Activated naive CD4-positive, alpha-beta T cell treated with anti-CD3 and anti-CD28 coated beads, Interleukin-2, amount 50 U/mL, for 24 hours (primary cell): ENCODE data around the gene NLRP5.
"Not testable (repeated sequence)": the region's sequence is repeated elsewhere in the genome, so short reads cannot be mapped to it uniquely, and the experiment has no call there.

ENCODE experiments used
- H3K27ac Mint-ChIP-seq: one replicate; pipeline ENCODE4 v1.8.0; 2021; ENCODE audit warnings: mild to moderate bottlenecking, mixed read lengths
- H3K27me3 Mint-ChIP-seq: one replicate; pipeline ENCODE4 v1.8.0; 2021; ENCODE audit warnings: mixed read lengths
- H3K36me3 Mint-ChIP-seq: one replicate; pipeline ENCODE4 v1.8.0; 2021; ENCODE audit warnings: mixed read lengths
- H3K4me1 Mint-ChIP-seq: one replicate; pipeline ENCODE4 v1.8.0; 2021; ENCODE audit warnings: mixed read lengths
- H3K4me3 Mint-ChIP-seq: one replicate; pipeline ENCODE4 v1.8.0; 2021; ENCODE audit warnings: mild to moderate bottlenecking, mixed read lengths
- H3K9me3 Mint-ChIP-seq: one replicate; pipeline ENCODE4 v1.8.0; 2021; ENCODE audit warnings: mixed read lengths

NLRP5 gene

GRCh38 chr19:55986487-55986886 is at the start of gene NLRP5:
Gene NLRP5 (plus strand): TSS chr19:55986775.
- no peaks in the 10 kb centered on the region for H3K36me3 Mint-ChIP-seq
- no peaks in the 10 kb centered on the region for H3K27me3 Mint-ChIP-seq
- H3K27ac Mint-ChIP-seq, result no peak within 1 kb of the TSS
- H3K9me3 Mint-ChIP-seq, result no peaks in the 10 kb centered on the region
- no peaks in the 10 kb centered on the region for H3K4me1 Mint-ChIP-seq
- no peak within 1 kb of the TSS for H3K4me3 Mint-ChIP-seq

GRCh38 chr19:55939206-55939605 is 47.4 kb upstream of the NLRP5 start:
- H3K27ac Mint-ChIP-seq, result no peak overlapping the region
- H3K9me3 Mint-ChIP-seq, result peaks cover 5% of the 10 kb centered on the region
- no peaks in the 10 kb centered on the region for H3K27me3 Mint-ChIP-seq

GRCh38 chr19:55940306-55940705 is 46.3 kb upstream of the NLRP5 start:
- no peaks in the 10 kb centered on the region for H3K36me3 Mint-ChIP-seq
- H3K27ac Mint-ChIP-seq, result no peak overlapping the region
- peaks cover 5% of the 10 kb centered on the region for H3K9me3 Mint-ChIP-seq
- no peaks in the 10 kb centered on the region for H3K27me3 Mint-ChIP-seq
- no peaks in the 10 kb centered on the region for H3K4me1 Mint-ChIP-seq
- H3K4me3 Mint-ChIP-seq, result no peak overlapping the region

More at GRCh38 chr19:55939206-55939605, 47.4 kb upstream of the NLRP5 start:
- Mint-ChIP-seq H3K36me3 (no peaks in the 10 kb centered on the region), H3K4me1 (no peaks in the 10 kb centered on the region), H3K4me3 (no peak overlapping the region)

GRCh38 chr19:55947532-55947931 is 39.0 kb upstream of the NLRP5 start, which contains the start of gene NLRP8:
Gene NLRP8 (plus strand): TSS chr19:55947832.
- peaks cover 2% of the 10 kb centered on the region for H3K27me3 Mint-ChIP-seq
- no peak within 1 kb of the TSS for H3K4me3 Mint-ChIP-seq
- H3K36me3 Mint-ChIP-seq, result peaks cover 1% of the 10 kb centered on the region
- no peak within 1 kb of the TSS for H3K27ac Mint-ChIP-seq
- no peaks in the 10 kb centered on the region for H3K4me1 Mint-ChIP-seq
- H3K9me3 Mint-ChIP-seq, result peaks cover 9% of the 10 kb centered on the region

GRCh38 chr19:55950566-55950965 is 36.0 kb upstream of the NLRP5 start:
- not testable (repeated sequence) for H3K27ac Mint-ChIP-seq, H3K36me3 Mint-ChIP-seq, H3K4me3 Mint-ChIP-seq, H3K27me3 Mint-ChIP-seq, H3K9me3 Mint-ChIP-seq, H3K4me1 Mint-ChIP-seq

- Mint-ChIP-seq H3K27ac (no peak overlapping the region), H3K27me3 (no peaks in the 10 kb centered on the region), H3K9me3 (no peaks in the 10 kb centered on the region), H3K4me3 (no peak overlapping the region), H3K4me1 (no peaks in the 10 kb centered on the region), H3K36me3 (no peaks in the 10 kb centered on the region)
Measured at GRCh38 chr19:55956431-55956830, 30.1 kb upstream of the NLRP5 start.

- Mint-ChIP-seq H3K36me3 (no peaks in the 10 kb centered on the region), H3K27me3 (no peaks in the 10 kb centered on the region), H3K27ac (no peak overlapping the region), H3K4me1 (no peaks in the 10 kb centered on the region), H3K4me3 (no peak overlapping the region), H3K9me3 (no peaks in the 10 kb centered on the region)
Measured at GRCh38 chr19:55958356-55958755, 28.2 kb upstream of the NLRP5 start.

- no peaks in the 10 kb centered on the region for H3K27me3 Mint-ChIP-seq
- no peak overlapping the region for H3K4me3 Mint-ChIP-seq
- H3K36me3 Mint-ChIP-seq, result no peaks in the 10 kb centered on the region
- H3K4me1 Mint-ChIP-seq, result no peaks in the 10 kb centered on the region
- no peaks in the 10 kb centered on the region for H3K9me3 Mint-ChIP-seq
- no peak overlapping the region for H3K27ac Mint-ChIP-seq
Measured at GRCh38 chr19:55959996-55960675, 26.4 kb upstream of the NLRP5 start.

GRCh38 chr19:55962186-55962585 is 24.4 kb upstream of the NLRP5 start:
- H3K27me3 Mint-ChIP-seq, result no peaks in the 10 kb centered on the region

GRCh38 chr19:55973982-55974381 is 12.6 kb upstream of the NLRP5 start:
- H3K4me3 Mint-ChIP-seq, result no peak overlapping the region
- peaks cover 8% of the 10 kb centered on the region for H3K27me3 Mint-ChIP-seq
- H3K27ac Mint-ChIP-seq, result no peak overlapping the region
- H3K36me3 Mint-ChIP-seq, result no peaks in the 10 kb centered on the region
- peaks cover 9% of the 10 kb centered on the region for H3K9me3 Mint-ChIP-seq
- H3K4me1 Mint-ChIP-seq, result no peaks in the 10 kb centered on the region

More at GRCh38 chr19:55962186-55962585, 24.4 kb upstream of the NLRP5 start:
- Mint-ChIP-seq H3K4me1 (no peaks in the 10 kb centered on the region), H3K27ac (no peak overlapping the region), H3K9me3 (no peaks in the 10 kb centered on the region), H3K36me3 (no peaks in the 10 kb centered on the region), H3K4me3 (no peak overlapping the region)

- no peak overlapping the region for H3K4me3 Mint-ChIP-seq
- peaks cover 9% of the 10 kb centered on the region for H3K9me3 Mint-ChIP-seq
- H3K36me3 Mint-ChIP-seq, result no peaks in the 10 kb centered on the region
Measured at GRCh38 chr19:55980415-55980814, 6.2 kb upstream of the NLRP5 start.

GRCh38 chr19:55985254-55985653 is 1.3 kb upstream of the NLRP5 start:
- Mint-ChIP-seq H3K4me3 (no peak overlapping the region), H3K36me3 (no peaks in the 10 kb centered on the region), H3K9me3 (no peaks in the 10 kb centered on the region), H3K4me1 (no peaks in the 10 kb centered on the region), H3K27me3 (no peaks in the 10 kb centered on the region), H3K27ac (no peak overlapping the region)

More at GRCh38 chr19:55980415-55980814, 6.2 kb upstream of the NLRP5 start:
- H3K27ac Mint-ChIP-seq, result no peak overlapping the region
- H3K4me1 Mint-ChIP-seq, result no peaks in the 10 kb centered on the region
- H3K27me3 Mint-ChIP-seq, result no peaks in the 10 kb centered on the region

- Mint-ChIP-seq H3K9me3 (peaks cover 12% of the 10 kb centered on the region), H3K4me3 (no peak overlapping the region), H3K27ac (no peak overlapping the region), H3K27me3 (no peaks in the 10 kb centered on the region), H3K36me3 (peaks cover 2% of the 10 kb centered on the region), H3K4me1 (no peaks in the 10 kb centered on the region)
Measured at GRCh38 chr19:55990831-55991230, 4.3 kb downstream of the NLRP5 start.

- Mint-ChIP-seq H3K27me3 (no peaks in the 10 kb centered on the region), H3K36me3 (peaks cover 2% of the 10 kb centered on the region), H3K4me3 (no peak overlapping the region), H3K9me3 (peaks cover 12% of the 10 kb centered on the region), H3K4me1 (no peaks in the 10 kb centered on the region), H3K27ac (no peak overlapping the region)
Measured at GRCh38 chr19:55993492-55993891, 6.9 kb downstream of the NLRP5 start.

GRCh38 chr19:56014765-56015164 is 28.2 kb downstream of the NLRP5 start:
- H3K27ac Mint-ChIP-seq, result no peak overlapping the region
- H3K4me3 Mint-ChIP-seq, result no peak overlapping the region
- H3K4me1 Mint-ChIP-seq, result no peaks in the 10 kb centered on the region
- no peaks in the 10 kb centered on the region for H3K27me3 Mint-ChIP-seq
- H3K9me3 Mint-ChIP-seq, result no peaks in the 10 kb centered on the region
- H3K36me3 Mint-ChIP-seq, result no peaks in the 10 kb centered on the region

- Mint-ChIP-seq H3K27me3 (no peaks in the 10 kb centered on the region), H3K9me3 (no peaks in the 10 kb centered on the region), H3K4me3 (no peak overlapping the region), H3K27ac (no peak overlapping the region), H3K4me1 (no peaks in the 10 kb centered on the region), H3K36me3 (no peaks in the 10 kb centered on the region)
Measured at GRCh38 chr19:56015756-56016155, 29.2 kb downstream of the NLRP5 start.

- not testable (repeated sequence) for H3K9me3 Mint-ChIP-seq, H3K27ac Mint-ChIP-seq
Measured at GRCh38 chr19:56019325-56019724, 32.8 kb downstream of the NLRP5 start.

More at GRCh38 chr19:56019325-56019724, 32.8 kb downstream of the NLRP5 start:
- not testable (repeated sequence) for H3K4me3 Mint-ChIP-seq, H3K36me3 Mint-ChIP-seq, H3K27me3 Mint-ChIP-seq, H3K4me1 Mint-ChIP-seq
